IMR-90 (cell line): ENCODE data around the gene OGG1. TPM values are rescaled to one million over a fixed set of nuclear protein-coding genes. Genes with fewer than 3 reads are reported as not detected.

ENCODE experiments used
- ATAC-seq: fragments of 200-7000 bp; cut with Tn5 transposase; 2 replicates; pipeline ENCODE4 v1.9.1; 2020; ENCODE audit warnings: low read depth, mild to moderate bottlenecking, moderate library complexity
- BruUV-seq: library from RNA; stranded (reverse); fragments of 400-500 nt; replicated peaks from 2 replicates; lab custom pipeline; 2021; lab: Mats Ljungman, UMichigan
- CTCF ChIA-PET: fragments of 300-600 bp; formaldehyde crosslinking; extraction: SDS; loops from one replicate; lab custom pipeline; 2021; ENCODE audit warnings: antibody characterized with exemption; lab: Yijun Ruan, JAX
- POLR2A ChIA-PET: fragments of 300-600 bp; sonication (Branson Sonifier 250); formaldehyde crosslinking; loops from one replicate; lab custom pipeline; 2022; ENCODE audit warnings: antibody characterized with exemption; ENCODE audit not compliant: unreplicated experiment; lab: Charles Lee
- DNase-seq: peaks from one replicate; pipeline ENCODE4 v3.0.0; 2013
- H2AFZ ChIP-seq: replicated peaks from 2 replicates; pipeline ENCODE3; 2013; ENCODE audit warnings: low read length, mild to moderate bottlenecking; ENCODE audit not compliant: poor library complexity
- H2AK5ac ChIP-seq: 2 replicates; pipeline ENCODE4 v1.6.1; 2013; ENCODE audit warnings: low read depth, low read length, inconsistent platforms
- H2AK9ac ChIP-seq: replicated peaks from 2 replicates; pipeline ENCODE3; 2013; ENCODE audit warnings: mild to moderate bottlenecking, low read depth, low read length, moderate library complexity; ENCODE audit not compliant: poor library complexity
- H2BK120ac ChIP-seq: 2 replicates; pipeline ENCODE4 v1.6.1; 2013; ENCODE audit warnings: low read depth, low read length, inconsistent platforms
- H2BK15ac ChIP-seq: 3 replicates; pipeline ENCODE4 v1.6.1; 2013; ENCODE audit warnings: low read depth, low read length, inconsistent platforms
- H2BK20ac ChIP-seq: 2 replicates; pipeline ENCODE4 v1.6.1; 2013; ENCODE audit warnings: low read depth, mild to moderate bottlenecking, inconsistent platforms, low read length, moderate library complexity
- H2BK5ac ChIP-seq: 2 replicates; pipeline ENCODE4 v1.6.1; 2013; ENCODE audit warnings: mild to moderate bottlenecking, low read depth, low read length, inconsistent platforms; ENCODE audit not compliant: poor library complexity, severe bottlenecking
- H3K14ac ChIP-seq: replicated peaks from 2 replicates; pipeline ENCODE4 v1.6.1; 2013; ENCODE audit warnings: low read depth, low read length, inconsistent platforms
- H3K18ac ChIP-seq: 2 replicates; pipeline ENCODE4 v1.6.1; 2013; ENCODE audit warnings: low read depth, low read length, control low read depth
- H3K23ac ChIP-seq: 2 replicates; pipeline ENCODE4 v1.6.1; 2013; ENCODE audit warnings: low read depth, low read length, inconsistent platforms
- H3K27ac ChIP-seq: 2 replicates; pipeline ENCODE4 v1.5.1; 2013; ENCODE audit warnings: mild to moderate bottlenecking, control low read depth, low read length; ENCODE audit not compliant: insufficient read depth
- H3K27me3 ChIP-seq: 2 replicates; pipeline ENCODE4 v1.6.1; 2013; ENCODE audit warnings: low read length; ENCODE audit not compliant: control insufficient read depth, insufficient read depth
- H3K36me3 ChIP-seq: 2 replicates; pipeline ENCODE4 v1.6.1; 2013; ENCODE audit warnings: low read length, mixed read lengths; ENCODE audit not compliant: control insufficient read depth, insufficient read depth
- H3K4ac ChIP-seq: 2 replicates; pipeline ENCODE4 v1.6.1; 2013; ENCODE audit warnings: low read depth, low read length, inconsistent platforms
- H3K4me1 ChIP-seq: 2 replicates; pipeline ENCODE4 v1.6.1; 2013; ENCODE audit warnings: low read length, mixed read lengths; ENCODE audit not compliant: control insufficient read depth, insufficient read depth
- H3K4me2 ChIP-seq: 2 replicates; pipeline ENCODE4 v1.6.1; 2013; ENCODE audit warnings: low read depth, mild to moderate bottlenecking, control low read depth, low read length, moderate library complexity
- H3K4me3 ChIP-seq: 2 replicates; pipeline ENCODE4 v1.5.1; 2013; ENCODE audit warnings: low read depth, mild to moderate bottlenecking, control low read depth, low read length, moderate library complexity; ENCODE audit not compliant: insufficient read depth
- H3K56ac ChIP-seq: 2 replicates; pipeline ENCODE4 v1.6.1; 2013; ENCODE audit warnings: low read length, inconsistent platforms; ENCODE audit not compliant: insufficient read depth; ENCODE audit errors: extremely low read depth
- H3K79me1 ChIP-seq, 2 experiments: 2 replicates each; pipeline ENCODE4 v1.6.1; 2013; ENCODE audit warnings: low read length in 2 of 2, inconsistent platforms in 1 of 2, low read depth in 1 of 2
- H3K9ac ChIP-seq: 2 replicates; pipeline ENCODE4 v1.6.1; 2013; ENCODE audit warnings: low read depth, low read length, control low read depth
- H3K9me1 ChIP-seq: 2 replicates; pipeline ENCODE4 v1.6.1; 2013; ENCODE audit warnings: low read length, inconsistent platforms; ENCODE audit not compliant: insufficient read depth
- H3K9me3 ChIP-seq: 2 replicates; pipeline ENCODE4 v1.6.1; 2013; ENCODE audit warnings: low read length; ENCODE audit not compliant: control insufficient read depth, insufficient read depth
- H4K20me1 ChIP-seq: 2 replicates; pipeline ENCODE4 v1.6.1; 2013; ENCODE audit warnings: low read length, inconsistent platforms; ENCODE audit not compliant: insufficient read depth
- H4K5ac ChIP-seq: 2 replicates; pipeline ENCODE4 v1.6.1; 2013; ENCODE audit warnings: mild to moderate bottlenecking, low read depth, low read length, control low read depth
- H4K8ac ChIP-seq, 2 experiments: 2 replicates each; pipeline ENCODE4 v1.6.1; 2013; ENCODE audit warnings: low read depth in 2 of 2, low read length in 2 of 2, control low read depth in 1 of 2, inconsistent platforms in 1 of 2
- H4K91ac ChIP-seq: 2 replicates; pipeline ENCODE4 v1.6.1; 2013; ENCODE audit warnings: low read depth, low read length, inconsistent platforms; ENCODE audit not compliant: insufficient read depth
- BHLHE40 ChIP-seq: fragments of 150-350 bp; IDR thresholded peaks from 2 replicates; pipeline ENCODE4 v1.6.1; 2016; ENCODE audit warnings: mild to moderate bottlenecking, low read depth, low read length
- ELK1 ChIP-seq: fragments of 150-350 bp; IDR thresholded peaks from 2 replicates; pipeline ENCODE4 v1.6.1; 2016; ENCODE audit warnings: low read depth, mild to moderate bottlenecking, low read length, moderate library complexity, borderline replicate concordance
- FOS ChIP-seq: fragments of 150-350 bp; IDR thresholded peaks from 2 replicates; pipeline ENCODE4 v1.6.1; 2016; ENCODE audit warnings: low read depth, low read length
- MAZ ChIP-seq: IDR thresholded peaks from 2 replicates; pipeline ENCODE4 v1.6.1; 2012; ENCODE audit warnings: low read depth, mild to moderate bottlenecking, low read length, improper control_type of control experiment, moderate library complexity, borderline replicate concordance
- MXI1 ChIP-seq: IDR thresholded peaks from 2 replicates; pipeline ENCODE4 v1.6.1; 2012; ENCODE audit warnings: low read depth, mild to moderate bottlenecking, low read length, moderate library complexity, borderline replicate concordance
- RAD21 ChIP-seq: IDR thresholded peaks from 2 replicates; pipeline ENCODE4 v1.6.1; 2012; ENCODE audit warnings: low read length, improper control_type of control experiment
- SMC3 ChIP-seq: fragments of 150-350 bp; IDR thresholded peaks from 2 replicates; pipeline ENCODE4 v1.6.1; 2016; ENCODE audit warnings: low read depth, mild to moderate bottlenecking, antibody characterized with exemption, low read length, moderate library complexity
- WGBS, 2 experiments: methylation state at CpG; one replicate each; pipeline versions ENCODE4 v1.1.5 to v1.1.7; 2013; ENCODE audit warnings: missing lambda C conversion rate in 2 of 2; ENCODE audit not compliant: insufficient read length in 1 of 2; ENCODE audit errors: extremely low coverage in 2 of 2; 5-methylcytosine and 5-hydroxymethylcytosine counted together
- dilution Hi-C: fragments of 300-500 bp; cut with HindIII; formaldehyde crosslinking; loops from one replicate; pipeline ENCODE4 v1.14.3; 2018; ENCODE audit warnings: low sequenced_read_pairs; ENCODE audit not compliant: unreplicated experiment
- in situ Hi-C: fragments of 300-500 bp; cut with MboI; formaldehyde crosslinking; loops from 3 replicates; pipeline ENCODE4 v1.14.3; 2019; ENCODE audit warnings: low sequenced_read_pairs, inconsistent platforms, mixed read lengths
- intact Hi-C: fragments of 100-400 bp; cut with micrococcal nuclease; formaldehyde crosslinking; loops from 2 replicates; pipeline ENCODE4 v1.10.0; 2022
- polyA plus RNA-seq, 3 experiments: library from polyadenylated mRNA; depleted of rRNA; stranded (reverse); fragments of >200 nt; gene quantifications; 2 replicates each; pipeline ENCODE4 v1.2.3, GENCODE V29; 2012; ENCODE audit warnings: low replicate concordance in 1 of 3
- total RNA-seq: library from RNA; depleted of rRNA; stranded (reverse); fragments of >200 nt; gene quantifications from 2 replicates; pipeline ENCODE4 v1.2.3, GENCODE V29; 2012
- TF ChIP-seq, protein P1 (sequence below): fragments of 150-350 bp; IDR thresholded peaks from 2 replicates; pipeline ENCODE4 v1.6.1; 2017; ENCODE audit warnings: mild to moderate bottlenecking, antibody characterized with exemption, low read length, low read depth
- TF ChIP-seq, protein P2 (sequence below): conservative IDR thresholded peaks from 2 replicates; pipeline ENCODE4 v1.5.1; 2012; ENCODE audit warnings: mild to moderate bottlenecking, low read depth, low read length, improper control_type of control experiment

OGG1 gene
- total and polyA plus RNA-seq, 2 of the 4 experiments (the other 2 are of a cell fraction): 14.9 to 25.6 TPM

GRCh38 chr3:9777694-9778021 lies 27.9 kb downstream of the OGG1 start:
- Histone ChIP-seq H3K9me3 (no peaks in the 10 kb centered on the region), H3K9ac (no peak overlapping the region), H3K27ac (no peak overlapping the region), H3K18ac (no peak overlapping the region), H4K91ac (no peak overlapping the region), H3K4me3 (no peak overlapping the region), H3K79me1 (peaks cover 0 to 3% of the 10 kb centered on the region in 2 experiments; a peak in 2 of 4 replicates), H3K4ac (no peak overlapping the region), H2AK9ac (no peak overlapping the region), H4K20me1 (no peaks in the 10 kb centered on the region), H3K14ac (no peak overlapping the region), H3K27me3 (no peaks in the 10 kb centered on the region), H3K56ac (no peak overlapping the region), H3K4me1 (peaks cover 3% of the 10 kb centered on the region), H3K36me3 (peaks cover 19% of the 10 kb centered on the region), H3K9me1 (peaks cover 9% of the 10 kb centered on the region; the same call in 1 of the 2 replicates), H2BK120ac (no peak overlapping the region), H3K4me2 (no peak overlapping the region), H4K5ac (no peak overlapping the region), H2AFZ (no peak overlapping the region), H3K23ac (no peak overlapping the region), H2BK5ac (no peak overlapping the region), H4K8ac (no peak overlapping the region), H2BK15ac (no peak overlapping the region), H2AK5ac (no peak overlapping the region), H2BK20ac (no peak overlapping the region)
- TF ChIP-seq FOS (no peak), RAD21 (no peak), BHLHE40 (no peak), MXI1 (no peak), MAZ (no peak), ELK1 (no peak), SMC3 (no peak)
- TF ChIP-seq, protein P1, sequence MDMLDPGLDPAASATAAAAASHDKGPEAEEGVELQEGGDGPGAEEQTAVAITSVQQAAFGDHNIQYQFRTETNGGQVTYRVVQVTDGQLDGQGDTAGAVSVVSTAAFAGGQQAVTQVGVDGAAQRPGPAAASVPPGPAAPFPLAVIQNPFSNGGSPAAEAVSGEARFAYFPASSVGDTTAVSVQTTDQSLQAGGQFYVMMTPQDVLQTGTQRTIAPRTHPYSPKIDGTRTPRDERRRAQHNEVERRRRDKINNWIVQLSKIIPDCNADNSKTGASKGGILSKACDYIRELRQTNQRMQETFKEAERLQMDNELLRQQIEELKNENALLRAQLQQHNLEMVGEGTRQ: no peak
- TF ChIP-seq, protein P2, sequence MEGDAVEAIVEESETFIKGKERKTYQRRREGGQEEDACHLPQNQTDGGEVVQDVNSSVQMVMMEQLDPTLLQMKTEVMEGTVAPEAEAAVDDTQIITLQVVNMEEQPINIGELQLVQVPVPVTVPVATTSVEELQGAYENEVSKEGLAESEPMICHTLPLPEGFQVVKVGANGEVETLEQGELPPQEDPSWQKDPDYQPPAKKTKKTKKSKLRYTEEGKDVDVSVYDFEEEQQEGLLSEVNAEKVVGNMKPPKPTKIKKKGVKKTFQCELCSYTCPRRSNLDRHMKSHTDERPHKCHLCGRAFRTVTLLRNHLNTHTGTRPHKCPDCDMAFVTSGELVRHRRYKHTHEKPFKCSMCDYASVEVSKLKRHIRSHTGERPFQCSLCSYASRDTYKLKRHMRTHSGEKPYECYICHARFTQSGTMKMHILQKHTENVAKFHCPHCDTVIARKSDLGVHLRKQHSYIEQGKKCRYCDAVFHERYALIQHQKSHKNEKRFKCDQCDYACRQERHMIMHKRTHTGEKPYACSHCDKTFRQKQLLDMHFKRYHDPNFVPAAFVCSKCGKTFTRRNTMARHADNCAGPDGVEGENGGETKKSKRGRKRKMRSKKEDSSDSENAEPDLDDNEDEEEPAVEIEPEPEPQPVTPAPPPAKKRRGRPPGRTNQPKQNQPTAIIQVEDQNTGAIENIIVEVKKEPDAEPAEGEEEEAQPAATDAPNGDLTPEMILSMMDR: no peak
- ChIA-PET POLR2A (no interaction called here), CTCF (no interaction called here)
- BruUV-seq: no TSS peak
- dilution Hi-C loops (no loop called here), intact Hi-C loops (no loop called here), in situ Hi-C loops (no loop called here)
- ATAC-seq (no peak), DNase-seq (no peak)
- no CpG with 5 or more reads among the region's 1 CpG for WGBS, 2 experiments
